GM12865 (cell line): ENCODE measurements around the gene GPX6.
"Not testable (repeated sequence)": the region's sequence is repeated elsewhere in the genome, so short reads cannot be mapped to it uniquely, and the experiment has no call there.

ENCODE experiments used
- DNase-seq: peaks from one replicate; pipeline ENCODE4 v3.0.0; 2010; ENCODE audit warnings: low read depth
- H3K4me3 ChIP-seq: 2 replicates; pipeline ENCODE4 v1.5.1; 2011; ENCODE audit warnings: mild to moderate bottlenecking, low read depth, low read length, control low read depth
- CTCF ChIP-seq: IDR thresholded peaks from 2 replicates; pipeline ENCODE4 v1.5.1; 2011; ENCODE audit warnings: low read length, control low read depth, low read depth, inconsistent platforms; ENCODE audit not compliant: insufficient read depth; ENCODE audit errors: missing control alignments

GPX6 gene

GRCh38 chr6:28480253-28480932 is 35.2 kb downstream of the GPX6 start:
- no peak for TF ChIP-seq CTCF
- H3K4me3 ChIP-seq, result no peak overlapping the region
- no peak for DNase-seq

GRCh38 chr6:28478518-28478917 is 37.1 kb downstream of the GPX6 start:
- peak; percentile 11 for DNase-seq
- TF ChIP-seq CTCF, result no peak
- H3K4me3 ChIP-seq, result no peak overlapping the region

- peak overlapping the region; percentile 53 for H3K4me3 ChIP-seq
- no peak for TF ChIP-seq CTCF
- peak; percentile 89 for DNase-seq
Measured at GRCh38 chr6:28474441-28475219, 41.0 kb downstream of the GPX6 start.

GRCh38 chr6:28469153-28469745 is 46.3 kb downstream of the GPX6 start:
- not testable (repeated sequence) for DNase-seq

GRCh38 chr6:28468056-28468455 is 47.5 kb downstream of the GPX6 start:
- DNase-seq, result no peak

More at GRCh38 chr6:28469153-28469745, 46.3 kb downstream of the GPX6 start:
- H3K4me3 ChIP-seq, result not testable (repeated sequence)

GRCh38 chr6:28462401-28462800 is 53.2 kb downstream of the GPX6 start:
- TF ChIP-seq CTCF, result no peak
- no peak for DNase-seq
- H3K4me3 ChIP-seq, result no peak overlapping the region

More at GRCh38 chr6:28468056-28468455, 47.5 kb downstream of the GPX6 start:
- no peak for TF ChIP-seq CTCF
- no peak overlapping the region for H3K4me3 ChIP-seq

- TF ChIP-seq CTCF, result no peak
- DNase-seq, result no peak
- no peak overlapping the region for H3K4me3 ChIP-seq
Measured at GRCh38 chr6:28458568-28458967, 57.0 kb downstream of the GPX6 start.
